ENCODE data around the gene FAM43B. TPM values are rescaled to one million over a fixed set of nuclear protein-coding genes. Genes with fewer than 3 reads are reported as not detected.

The FAM43B gene
- total RNA-seq, 2 donors from 2014 or later = 0.13 to 0.29 TPM

DNA sequence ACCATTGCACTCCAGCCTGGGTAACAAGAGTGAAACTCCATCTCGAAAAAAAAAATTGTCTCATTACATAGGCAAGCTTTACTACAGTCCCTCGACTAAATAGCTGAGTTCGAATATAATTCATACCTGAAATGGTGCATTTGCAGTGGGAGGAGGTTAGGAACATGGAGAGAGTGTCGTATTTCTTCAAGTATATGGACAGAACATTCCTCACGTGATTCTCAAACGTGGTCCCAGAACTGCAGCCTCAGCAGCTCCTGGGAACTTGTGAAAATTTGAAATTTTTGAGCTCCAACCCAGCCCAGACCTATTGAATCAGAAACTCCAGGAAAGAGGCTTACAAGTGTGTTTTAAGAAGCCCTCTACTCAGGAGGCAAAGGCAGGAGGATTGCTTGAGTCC lies 43.7 kb downstream of the FAM43B start:
- Histone ChIP-seq H3K4me1 (ENCODE audit: control insufficient read depth, insufficient read depth, low read length) (no peaks in the 10 kb centered on the region), H3K27me3 (ENCODE audit: control insufficient read depth, insufficient read depth, low read length, poor library complexity, severe bottlenecking) (no peaks in the 10 kb centered on the region), H3K9me3 (ENCODE audit: control insufficient read depth, low read length) (no peaks in the 10 kb centered on the region), H3K36me3 (ENCODE audit: control insufficient read depth, insufficient read depth, low read length) (no peaks in the 10 kb centered on the region), H3K9ac (ENCODE audit: extremely low read depth, low read length, poor library complexity, severe bottlenecking) (no peak overlapping the region), H3K4me3 (ENCODE audit: low read length) (no peak overlapping the region), H3K27ac (ENCODE audit: low read depth, low read length) (no peak overlapping the region)
- TF ChIP-seq, protein P1, sequence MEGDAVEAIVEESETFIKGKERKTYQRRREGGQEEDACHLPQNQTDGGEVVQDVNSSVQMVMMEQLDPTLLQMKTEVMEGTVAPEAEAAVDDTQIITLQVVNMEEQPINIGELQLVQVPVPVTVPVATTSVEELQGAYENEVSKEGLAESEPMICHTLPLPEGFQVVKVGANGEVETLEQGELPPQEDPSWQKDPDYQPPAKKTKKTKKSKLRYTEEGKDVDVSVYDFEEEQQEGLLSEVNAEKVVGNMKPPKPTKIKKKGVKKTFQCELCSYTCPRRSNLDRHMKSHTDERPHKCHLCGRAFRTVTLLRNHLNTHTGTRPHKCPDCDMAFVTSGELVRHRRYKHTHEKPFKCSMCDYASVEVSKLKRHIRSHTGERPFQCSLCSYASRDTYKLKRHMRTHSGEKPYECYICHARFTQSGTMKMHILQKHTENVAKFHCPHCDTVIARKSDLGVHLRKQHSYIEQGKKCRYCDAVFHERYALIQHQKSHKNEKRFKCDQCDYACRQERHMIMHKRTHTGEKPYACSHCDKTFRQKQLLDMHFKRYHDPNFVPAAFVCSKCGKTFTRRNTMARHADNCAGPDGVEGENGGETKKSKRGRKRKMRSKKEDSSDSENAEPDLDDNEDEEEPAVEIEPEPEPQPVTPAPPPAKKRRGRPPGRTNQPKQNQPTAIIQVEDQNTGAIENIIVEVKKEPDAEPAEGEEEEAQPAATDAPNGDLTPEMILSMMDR (conservative IDR thresholded peaks at IDR 0.05) = no peak
- Mint-ChIP-seq H3K36me3 (ENCODE audit: low read depth) (peaks cover 3% of the 10 kb centered on the region), H3K27me3 (ENCODE audit: insufficient read depth) (no peaks in the 10 kb centered on the region), H3K4me1 (peaks cover 3% of the 10 kb centered on the region), H3K27ac (no peak overlapping the region), H3K9me3 (no peaks in the 10 kb centered on the region), H3K4me3 (no peak overlapping the region)
- no peak for DNase-seq
- 53 to 84% methylated on average over 3 to 6 of the region's 6 CpGs for WGBS, 2 experiments (ENCODE audit: insufficient coverage in 1 of 2, insufficient read length in 1 of 2)

DNA sequence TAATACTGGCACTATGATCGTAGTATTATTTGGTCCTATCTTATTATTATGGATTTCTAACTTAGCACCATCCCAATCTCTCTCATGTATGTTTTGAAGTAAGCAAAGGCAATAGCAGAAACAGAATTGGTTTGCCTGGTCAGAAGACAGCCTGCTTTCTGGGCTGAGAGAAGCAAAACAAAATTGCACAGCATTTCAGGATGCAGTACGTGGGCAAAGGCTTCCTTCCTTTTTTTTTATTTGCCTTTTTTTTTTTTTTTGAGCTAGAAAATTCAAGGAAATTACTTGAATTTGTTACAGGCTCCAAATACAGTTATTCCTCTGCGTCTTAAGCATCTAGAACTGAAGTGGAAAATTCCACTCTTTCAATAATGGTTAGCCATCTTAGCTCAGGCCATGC lies 45.3 kb downstream of the FAM43B start:
- TF ChIP-seq, protein P1 (conservative IDR thresholded peaks at IDR 0.05) = no peak
- Histone ChIP-seq H3K36me3 (ENCODE audit: control insufficient read depth, insufficient read depth, low read length) (no peaks in the 10 kb centered on the region), H3K27me3 (ENCODE audit: control insufficient read depth, insufficient read depth, low read length, poor library complexity, severe bottlenecking) (no peaks in the 10 kb centered on the region), H3K27ac (ENCODE audit: low read depth, low read length) (no peak overlapping the region), H3K9ac (ENCODE audit: extremely low read depth, low read length, poor library complexity, severe bottlenecking) (no peak overlapping the region), H3K4me3 (ENCODE audit: low read length) (no peak overlapping the region), H3K4me1 (ENCODE audit: control insufficient read depth, insufficient read depth, low read length) (no peaks in the 10 kb centered on the region), H3K9me3 (ENCODE audit: control insufficient read depth, low read length) (no peaks in the 10 kb centered on the region)
- no peak for DNase-seq
- Mint-ChIP-seq H3K4me1 (no peaks in the 10 kb centered on the region), H3K27ac (no peak overlapping the region), H3K27me3 (ENCODE audit: insufficient read depth) (no peaks in the 10 kb centered on the region), H3K9me3 (no peaks in the 10 kb centered on the region), H3K4me3 (no peak overlapping the region), H3K36me3 (ENCODE audit: low read depth) (peaks cover 6% of the 10 kb centered on the region)
- WGBS, 2 experiments (ENCODE audit: insufficient coverage in 1 of 2, insufficient read length in 1 of 2) = 97 to 100% methylated on average over 2 to 3 of the region's 3 CpGs

DNA sequence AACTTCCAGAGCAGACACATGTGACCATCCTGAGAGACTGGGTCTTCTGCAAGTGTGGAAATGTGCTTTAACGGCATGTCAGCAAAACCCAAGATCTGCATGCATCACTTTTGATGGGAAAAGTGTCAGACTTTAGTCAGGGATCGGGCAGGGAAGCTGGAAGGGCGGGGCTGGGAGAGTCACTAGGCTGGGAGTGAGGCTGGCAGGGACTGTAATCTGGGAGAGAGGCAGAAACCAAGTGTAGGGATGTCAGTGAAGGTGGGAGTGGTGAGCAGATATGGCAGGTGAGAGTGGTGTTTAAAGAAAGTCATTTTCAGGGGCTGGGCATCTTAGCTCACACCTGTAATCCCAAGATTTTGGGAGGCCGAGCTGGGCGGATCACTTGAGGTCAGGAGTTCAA lies 47.8 kb downstream of the FAM43B start:
- H3K9me3 ChIP-seq (ENCODE audit: control insufficient read depth, low read length) = no peaks in the 10 kb centered on the region
- H3K36me3 ChIP-seq (ENCODE audit: control insufficient read depth, insufficient read depth, low read length) = no peaks in the 10 kb centered on the region
- peaks cover 15% of the 10 kb centered on the region for H3K36me3 Mint-ChIP-seq (ENCODE audit: low read depth)
- no peak overlapping the region for H3K4me3 Mint-ChIP-seq
- H3K27ac ChIP-seq (ENCODE audit: low read depth, low read length) = no peak overlapping the region
- H3K27me3 Mint-ChIP-seq (ENCODE audit: insufficient read depth) = no peaks in the 10 kb centered on the region
- no peaks in the 10 kb centered on the region for H3K27me3 ChIP-seq (ENCODE audit: control insufficient read depth, insufficient read depth, low read length, poor library complexity, severe bottlenecking)
- no peak overlapping the region for H3K4me3 ChIP-seq (ENCODE audit: low read length)
- no peak for DNase-seq
- TF ChIP-seq, protein P1 (conservative IDR thresholded peaks at IDR 0.05) = no peak
- H3K27ac Mint-ChIP-seq = no peak overlapping the region
- WGBS, 2 experiments (ENCODE audit: insufficient coverage in 1 of 2, insufficient read length in 1 of 2) = 87 to 94% methylated on average over 3 to 5 of the region's 5 CpGs
- no peaks in the 10 kb centered on the region for H3K9me3 Mint-ChIP-seq
- H3K4me1 ChIP-seq (ENCODE audit: control insufficient read depth, insufficient read depth, low read length) = no peaks in the 10 kb centered on the region
- no peaks in the 10 kb centered on the region for H3K4me1 Mint-ChIP-seq
- no peak overlapping the region for H3K9ac ChIP-seq (ENCODE audit: extremely low read depth, low read length, poor library complexity, severe bottlenecking)

All from endodermal cell (in vitro differentiated cells).